K562 (cell line): ENCODE measurements around the gene CBX3. TPM values are rescaled to one million over a fixed set of nuclear protein-coding genes. Genes with fewer than 3 reads are reported as not detected.

Source experiments
- CXXC5 ChIP-seq: fragments of 250-450 bp; sonication (Bioruptor Pico); IDR thresholded peaks from 2 replicates; pipeline ENCODE4 v1.8.0; 2022; ENCODE audit warnings: inconsistent platforms, mild to moderate bottlenecking, moderate library complexity
- EWSR1 ChIP-seq: fragments of 450-650 bp; IDR thresholded peaks from 2 replicates; pipeline ENCODE4 v1.6.1; 2018; ENCODE audit warnings: borderline replicate concordance, mild to moderate bottlenecking, low read depth, moderate library complexity; ENCODE audit not compliant: partially characterized antibody
- HDAC3 ChIP-seq: fragments of 450-650 bp; IDR thresholded peaks from 2 replicates; pipeline ENCODE4 v1.6.1; 2018; ENCODE audit warnings: borderline replicate concordance, mild to moderate bottlenecking, moderate library complexity; ENCODE audit not compliant: partially characterized antibody
- HNRNPK ChIP-seq: fragments of 200-400 bp; formaldehyde crosslinking; IDR thresholded peaks from one replicate; pipeline ENCODE4 v1.6.1; 2018; ENCODE audit warnings: mild to moderate bottlenecking, low read depth, low read length; ENCODE audit not compliant: poor library complexity, severe bottlenecking
- KDM2B ChIP-seq: fragments of 250-450 bp; sonication (Bioruptor Pico); IDR thresholded peaks from 2 replicates; pipeline ENCODE4 v1.8.0; 2021; ENCODE audit warnings: mild to moderate bottlenecking, moderate library complexity
- MCM2 ChIP-seq: fragments of 450-650 bp; IDR thresholded peaks from 2 replicates; pipeline ENCODE4 v1.6.1; 2017; ENCODE audit warnings: low read depth, mild to moderate bottlenecking
- NCOA1 ChIP-seq: fragments of 450-650 bp; IDR thresholded peaks from 2 replicates; pipeline ENCODE4 v1.6.1; 2016; ENCODE audit warnings: low read depth
- NCOR1 ChIP-seq: fragments of 450-650 bp; IDR thresholded peaks from 2 replicates; pipeline ENCODE4 v1.6.1; 2016; ENCODE audit warnings: mild to moderate bottlenecking, moderate library complexity
- POLR2AphosphoS5 ChIP-seq: IDR thresholded peaks from 2 replicates; pipeline ENCODE4 v1.6.1; 2011; ENCODE audit warnings: mild to moderate bottlenecking, low read depth, low read length, moderate library complexity; ENCODE audit not compliant: control insufficient read depth, insufficient read depth
- POLR2G ChIP-seq: fragments of 200-400 bp; formaldehyde crosslinking; IDR thresholded peaks from 2 replicates; pipeline ENCODE4 v1.6.1; 2017; ENCODE audit warnings: low read depth, mild to moderate bottlenecking, antibody characterized with exemption, low read length, moderate library complexity
- U2AF1 ChIP-seq: fragments of 200-400 bp; formaldehyde crosslinking; optimal IDR thresholded peaks from 2 replicates; pipeline ENCODE3; 2017; ENCODE audit warnings: mild to moderate bottlenecking, low read depth, low read length, moderate library complexity
- ZC3H11A ChIP-seq: IDR thresholded peaks from 2 replicates; pipeline ENCODE4 v1.6.1; 2012; ENCODE audit warnings: low read depth, low read length, improper control_type of control experiment
- polyA plus RNA-seq, 8 experiments: library from polyadenylated mRNA; depleted of rRNA in 4 of 8; stranded (reverse) in 5 of 8; unstranded in 3 of 8; fragments of >200 nt; fragmentation: Nextera tagmentation in 2 of 8; fragmentation: Illumina TruSeq in 1 of 8; extraction: Ambion mirVana in 2 of 8; extraction: Trizol in 1 of 8; gene quantifications; 2 replicates each; pipeline versions ENCODE4 v1.2.1 to v1.2.3, GENCODE V29; 2011 to 2014; ENCODE audit warnings: inconsistent platforms in 1 of 8, missing spikeins in 1 of 8
- total RNA-seq, 7 experiments: library from RNA; depleted of rRNA in 6 of 7; stranded (reverse); fragments of >200 nt in 6 of 7; fragmentation: Illumina TruSeq in 2 of 7; extraction: Trizol in 2 of 7; gene quantifications; 2 replicates each; pipeline versions ENCODE4 v1.2.1 to v1.2.3, GENCODE V29; 2011 to 2021; ENCODE audit warnings: low replicate concordance in 1 of 7
- TF ChIP-seq, protein P1 (sequence below): fragments of 250-450 bp; sonication (Bioruptor Pico); IDR thresholded peaks from 2 replicates; pipeline ENCODE4 v1.8.0; 2022; ENCODE audit warnings: moderate library complexity, mild to moderate bottlenecking, inconsistent platforms
- TF ChIP-seq, protein P2 (sequence below), 3 experiments: fragments of 200-800 bp in 1 of 3; sonication (Bioruptor generic) in 1 of 3; sonication (generic) in 1 of 3; formaldehyde crosslinking in 1 of 3; IDR thresholded peaks; 2 replicates each; pipeline versions ENCODE4 v1.6.1 to v1.8.0; 2016 to 2022; ENCODE audit warnings: mild to moderate bottlenecking in 2 of 3, missing compliant biosample characterization in 2 of 3, missing genetic modification characterization in 2 of 3, missing genetic modification reagents in 1 of 3
- TF ChIP-seq, protein P3 (sequence below): fragments of 200-400 bp; formaldehyde crosslinking; IDR thresholded peaks from 2 replicates; pipeline ENCODE4 v1.6.1; 2017; ENCODE audit warnings: mild to moderate bottlenecking, low read depth, low read length, moderate library complexity

The CBX3 gene
- total and polyA plus RNA-seq, 9 of the 15 experiments (the other 6 are each of a cell fraction or from before 2014, with no cell fraction given), result 198 to 413 (median 328) TPM

DNA sequence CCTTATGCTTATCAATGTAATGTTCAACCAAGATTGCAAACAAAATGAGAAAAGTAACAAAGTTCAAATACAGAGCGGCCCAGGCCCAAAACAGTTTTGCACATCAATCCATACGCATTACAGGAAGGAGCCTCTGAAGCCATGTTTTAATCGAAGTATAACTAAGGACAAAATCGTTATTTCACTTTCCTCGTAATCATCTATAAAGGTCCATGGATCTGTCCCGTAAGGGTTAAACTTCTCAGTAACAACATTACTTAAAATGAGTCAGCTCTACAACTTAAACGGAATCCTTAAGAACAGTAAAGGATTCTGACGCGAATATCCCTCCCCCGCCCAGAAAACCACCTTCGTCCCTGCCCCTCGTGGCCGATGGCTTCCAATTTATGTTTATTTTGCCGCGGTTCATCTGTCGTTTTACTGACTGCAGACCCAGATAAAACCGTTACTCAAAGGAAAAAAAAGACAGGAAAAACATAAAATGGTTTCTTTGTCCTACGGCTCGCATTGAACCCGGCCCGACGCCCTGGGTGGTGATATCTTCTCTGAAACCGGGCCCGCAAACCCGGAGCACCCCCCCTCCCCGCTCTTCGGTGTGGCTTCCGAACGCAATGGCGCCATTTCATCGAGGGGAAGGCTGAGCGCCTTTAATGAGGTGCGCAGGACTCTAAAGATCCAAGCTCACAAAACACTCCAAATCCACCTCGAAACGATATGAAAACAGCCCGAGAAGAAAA, 2.1 kb upstream of the CBX3 start (continued):
- TF ChIP-seq MCM2 (no peak), CXXC5 (peak; percentile 40), U2AF1 (peak; percentile 91), EWSR1 (no peak), KDM2B (no peak), POLR2AphosphoS5 (peak; percentile 16), ZC3H11A (0 out of 2 replicates have a peak, but pooled peaks have one; percentile 42), NCOA1 (no peak), HNRNPK (no peak), POLR2G (0 out of 2 replicates have a peak, but pooled peaks have one; percentile 21), NCOR1 (peak; percentile 34; the same call in 1 of the 2 replicates), HDAC3 (peak; percentile 3)
- TF ChIP-seq, protein P1, sequence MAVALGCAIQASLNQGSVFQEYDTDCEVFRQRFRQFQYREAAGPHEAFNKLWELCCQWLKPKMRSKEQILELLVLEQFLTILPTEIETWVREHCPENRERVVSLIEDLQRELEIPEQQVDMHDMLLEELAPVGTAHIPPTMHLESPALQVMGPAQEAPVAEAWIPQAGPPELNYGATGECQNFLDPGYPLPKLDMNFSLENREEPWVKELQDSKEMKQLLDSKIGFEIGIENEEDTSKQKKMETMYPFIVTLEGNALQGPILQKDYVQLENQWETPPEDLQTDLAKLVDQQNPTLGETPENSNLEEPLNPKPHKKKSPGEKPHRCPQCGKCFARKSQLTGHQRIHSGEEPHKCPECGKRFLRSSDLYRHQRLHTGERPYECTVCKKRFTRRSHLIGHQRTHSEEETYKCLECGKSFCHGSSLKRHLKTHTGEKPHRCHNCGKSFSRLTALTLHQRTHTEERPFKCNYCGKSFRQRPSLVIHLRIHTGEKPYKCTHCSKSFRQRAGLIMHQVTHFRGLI (CRISPR knock-in tag), result no peak
- TF ChIP-seq, protein P2, sequence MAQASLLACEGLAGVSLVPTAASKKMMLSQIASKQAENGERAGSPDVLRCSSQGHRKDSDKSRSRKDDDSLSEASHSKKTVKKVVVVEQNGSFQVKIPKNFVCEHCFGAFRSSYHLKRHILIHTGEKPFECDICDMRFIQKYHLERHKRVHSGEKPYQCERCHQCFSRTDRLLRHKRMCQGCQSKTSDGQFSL (CRISPR knock-in tag; IDR thresholded peaks at IDR 0.05), result peak; percentile 79
- TF ChIP-seq, protein P2 (tag; IDR thresholded peaks at IDR 0.05), result peak in 1 of 2 experiments; percentile 82; a peak in 2 of 4 replicates
- TF ChIP-seq, protein P3, sequence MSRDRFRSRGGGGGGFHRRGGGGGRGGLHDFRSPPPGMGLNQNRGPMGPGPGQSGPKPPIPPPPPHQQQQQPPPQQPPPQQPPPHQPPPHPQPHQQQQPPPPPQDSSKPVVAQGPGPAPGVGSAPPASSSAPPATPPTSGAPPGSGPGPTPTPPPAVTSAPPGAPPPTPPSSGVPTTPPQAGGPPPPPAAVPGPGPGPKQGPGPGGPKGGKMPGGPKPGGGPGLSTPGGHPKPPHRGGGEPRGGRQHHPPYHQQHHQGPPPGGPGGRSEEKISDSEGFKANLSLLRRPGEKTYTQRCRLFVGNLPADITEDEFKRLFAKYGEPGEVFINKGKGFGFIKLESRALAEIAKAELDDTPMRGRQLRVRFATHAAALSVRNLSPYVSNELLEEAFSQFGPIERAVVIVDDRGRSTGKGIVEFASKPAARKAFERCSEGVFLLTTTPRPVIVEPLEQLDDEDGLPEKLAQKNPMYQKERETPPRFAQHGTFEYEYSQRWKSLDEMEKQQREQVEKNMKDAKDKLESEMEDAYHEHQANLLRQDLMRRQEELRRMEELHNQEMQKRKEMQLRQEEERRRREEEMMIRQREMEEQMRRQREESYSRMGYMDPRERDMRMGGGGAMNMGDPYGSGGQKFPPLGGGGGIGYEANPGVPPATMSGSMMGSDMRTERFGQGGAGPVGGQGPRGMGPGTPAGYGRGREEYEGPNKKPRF, result 0 out of 2 replicates have a peak, but pooled peaks have one; percentile 21
